ENCODE data around the gene DPP7.

The DPP7 gene

DNA sequence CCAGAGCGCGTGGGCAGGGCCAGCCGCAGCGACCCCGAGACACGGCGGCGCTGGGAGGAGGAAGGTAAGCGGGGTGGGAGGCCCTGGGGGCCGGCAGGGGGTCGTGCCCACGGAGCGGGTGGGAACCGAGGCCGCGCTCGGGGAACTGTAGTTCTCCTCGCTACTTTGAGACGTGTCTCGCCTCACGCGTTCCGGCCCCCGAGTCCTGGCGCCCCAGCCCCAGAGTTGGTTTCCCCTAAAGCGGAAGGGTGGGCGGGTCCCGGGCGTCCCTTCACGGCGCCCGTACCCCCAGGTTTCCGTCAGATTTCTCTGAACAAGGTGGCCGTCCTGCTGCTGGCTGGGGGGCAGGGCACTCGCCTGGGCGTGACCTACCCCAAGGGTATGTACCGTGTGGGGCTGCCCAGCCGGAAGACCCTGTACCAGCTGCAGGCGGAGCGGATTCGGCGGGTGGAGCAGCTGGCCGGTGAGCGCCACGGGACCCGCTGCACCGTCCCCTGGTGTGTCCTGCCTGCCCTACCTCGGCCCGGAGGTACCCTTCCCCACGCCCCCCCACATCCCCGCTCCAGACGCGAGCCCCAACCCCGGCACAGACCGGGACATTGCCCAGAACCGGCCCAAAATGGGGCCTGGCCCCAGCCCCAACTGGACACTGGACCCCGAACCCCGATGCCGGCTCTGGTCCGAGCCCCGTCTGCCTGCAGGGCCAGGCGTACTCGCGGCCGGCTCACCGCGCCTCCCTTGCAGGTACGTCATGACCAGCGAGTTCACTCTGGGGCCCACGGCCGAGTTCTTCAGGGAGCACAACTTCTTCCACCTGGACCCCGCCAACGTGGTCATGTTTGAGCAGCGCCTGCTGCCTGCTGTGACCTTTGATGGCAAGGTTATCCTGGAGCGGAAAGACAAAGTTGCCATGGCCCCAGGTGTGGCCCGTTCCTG is 36.5 kb downstream of the DPP7 start:
- H3K4me3 ChIP-seq (ENCODE audit: low read length) = peak overlapping the region; percentile 68
- DNase-seq (ENCODE audit: low read depth) = no peak
- TF ChIP-seq, protein P1, sequence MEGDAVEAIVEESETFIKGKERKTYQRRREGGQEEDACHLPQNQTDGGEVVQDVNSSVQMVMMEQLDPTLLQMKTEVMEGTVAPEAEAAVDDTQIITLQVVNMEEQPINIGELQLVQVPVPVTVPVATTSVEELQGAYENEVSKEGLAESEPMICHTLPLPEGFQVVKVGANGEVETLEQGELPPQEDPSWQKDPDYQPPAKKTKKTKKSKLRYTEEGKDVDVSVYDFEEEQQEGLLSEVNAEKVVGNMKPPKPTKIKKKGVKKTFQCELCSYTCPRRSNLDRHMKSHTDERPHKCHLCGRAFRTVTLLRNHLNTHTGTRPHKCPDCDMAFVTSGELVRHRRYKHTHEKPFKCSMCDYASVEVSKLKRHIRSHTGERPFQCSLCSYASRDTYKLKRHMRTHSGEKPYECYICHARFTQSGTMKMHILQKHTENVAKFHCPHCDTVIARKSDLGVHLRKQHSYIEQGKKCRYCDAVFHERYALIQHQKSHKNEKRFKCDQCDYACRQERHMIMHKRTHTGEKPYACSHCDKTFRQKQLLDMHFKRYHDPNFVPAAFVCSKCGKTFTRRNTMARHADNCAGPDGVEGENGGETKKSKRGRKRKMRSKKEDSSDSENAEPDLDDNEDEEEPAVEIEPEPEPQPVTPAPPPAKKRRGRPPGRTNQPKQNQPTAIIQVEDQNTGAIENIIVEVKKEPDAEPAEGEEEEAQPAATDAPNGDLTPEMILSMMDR (conservative IDR thresholded peaks at IDR 0.05; ENCODE audit: low read length) = no peak

DNA sequence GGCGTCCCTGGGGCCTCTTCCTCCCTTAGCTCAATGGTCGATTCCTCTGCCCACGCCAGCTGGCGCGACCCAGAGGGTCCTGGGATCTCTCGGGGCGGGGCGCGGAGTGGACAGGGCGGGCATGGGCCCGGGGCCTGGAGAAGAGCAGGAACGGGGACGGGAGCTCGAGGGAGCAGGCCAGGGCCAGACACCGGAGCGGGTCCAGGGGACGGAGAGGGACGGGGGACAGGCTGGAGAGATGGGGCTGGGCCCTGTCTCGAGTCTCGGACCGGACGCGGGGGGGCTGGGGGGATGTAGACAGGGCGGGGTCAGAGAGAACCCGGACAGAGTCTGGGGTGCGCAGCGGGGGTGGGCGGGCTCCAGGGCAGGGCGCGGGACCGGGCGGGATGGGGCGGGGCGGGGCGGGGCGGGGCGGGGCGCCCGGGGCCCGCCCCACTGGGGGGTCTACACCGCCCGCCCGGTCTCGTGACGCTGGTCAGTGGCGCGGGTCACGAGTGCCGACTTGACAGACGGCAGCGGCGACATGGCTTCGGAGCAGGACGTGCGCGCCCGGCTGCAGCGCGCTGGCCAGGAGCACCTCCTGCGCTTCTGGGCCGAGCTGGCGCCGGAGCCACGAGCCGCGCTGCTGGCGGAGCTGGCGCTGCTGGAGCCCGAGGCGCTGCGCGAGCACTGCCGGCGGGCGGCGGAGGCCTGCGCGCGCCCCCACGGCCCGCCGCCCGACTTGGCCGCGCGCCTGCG is 37.4 kb downstream of the DPP7 start, which contains the start of gene UAP1L1:
Gene UAP1L1, plus strand, starts transcription at position 508 of the 738 bp plus-strand sequence. Its CDS starts 16 bp downstream, at position 524.
- peak within 1 kb of the TSS; percentile 68 for H3K4me3 ChIP-seq (ENCODE audit: low read length)
- TF ChIP-seq, protein P1 (conservative IDR thresholded peaks at IDR 0.05; ENCODE audit: low read length) = no peak
- DNase-seq (ENCODE audit: low read depth) = peak; percentile 60

DNA sequence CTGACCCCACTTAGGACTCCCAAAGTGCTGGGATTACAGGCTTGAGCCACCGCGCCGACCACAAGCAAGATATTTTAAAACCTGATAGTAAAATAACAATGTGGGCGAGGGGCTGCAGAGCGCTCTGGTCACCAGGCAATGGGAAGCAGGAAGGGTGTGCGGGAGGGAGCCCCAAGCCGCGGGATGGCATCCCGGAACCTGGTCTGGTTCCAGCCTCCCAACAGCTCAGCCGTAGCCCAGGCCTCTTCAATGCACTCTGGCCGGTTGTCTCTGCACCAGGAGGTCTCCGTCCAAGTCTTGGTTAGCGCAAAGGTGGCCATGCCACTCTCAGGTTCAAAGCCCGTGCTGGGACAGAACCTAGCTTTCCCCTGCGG is 37.9 kb downstream of the DPP7 start:
- H3K4me3 ChIP-seq (ENCODE audit: low read length) = peak overlapping the region; percentile 52
- no peak for DNase-seq (ENCODE audit: low read depth)
- TF ChIP-seq, protein P1 (conservative IDR thresholded peaks at IDR 0.05; ENCODE audit: low read length) = no peak

DNA sequence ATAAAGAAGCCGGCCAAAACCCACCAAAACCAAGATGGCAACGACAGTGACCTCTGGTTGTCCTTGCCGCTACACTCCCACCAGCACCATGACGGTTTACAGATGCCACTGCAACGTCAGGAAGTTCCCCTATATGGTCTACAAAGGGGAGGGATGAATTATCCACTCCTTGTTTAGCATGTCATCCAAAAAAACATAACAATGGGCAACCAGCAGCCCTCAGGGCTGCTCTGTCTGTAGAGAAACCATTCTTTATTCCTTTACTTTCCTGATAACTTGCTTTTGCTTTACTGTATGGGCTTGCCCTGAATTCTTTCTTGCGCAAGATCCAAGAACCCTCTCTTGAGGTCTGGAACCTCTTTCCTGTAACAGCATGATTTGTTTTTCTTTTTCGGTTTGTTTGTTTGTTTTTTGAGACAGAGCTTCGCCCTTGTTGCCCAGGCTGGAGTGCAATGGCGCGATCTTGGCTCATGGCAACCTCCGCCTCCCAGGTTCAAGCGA is 39.2 kb downstream of the DPP7 start:
- DNase-seq (ENCODE audit: low read depth) = no peak
- TF ChIP-seq, protein P1 (conservative IDR thresholded peaks at IDR 0.05; ENCODE audit: low read length) = no peak
- no peak overlapping the region for H3K4me3 ChIP-seq (ENCODE audit: low read length)

DNA sequence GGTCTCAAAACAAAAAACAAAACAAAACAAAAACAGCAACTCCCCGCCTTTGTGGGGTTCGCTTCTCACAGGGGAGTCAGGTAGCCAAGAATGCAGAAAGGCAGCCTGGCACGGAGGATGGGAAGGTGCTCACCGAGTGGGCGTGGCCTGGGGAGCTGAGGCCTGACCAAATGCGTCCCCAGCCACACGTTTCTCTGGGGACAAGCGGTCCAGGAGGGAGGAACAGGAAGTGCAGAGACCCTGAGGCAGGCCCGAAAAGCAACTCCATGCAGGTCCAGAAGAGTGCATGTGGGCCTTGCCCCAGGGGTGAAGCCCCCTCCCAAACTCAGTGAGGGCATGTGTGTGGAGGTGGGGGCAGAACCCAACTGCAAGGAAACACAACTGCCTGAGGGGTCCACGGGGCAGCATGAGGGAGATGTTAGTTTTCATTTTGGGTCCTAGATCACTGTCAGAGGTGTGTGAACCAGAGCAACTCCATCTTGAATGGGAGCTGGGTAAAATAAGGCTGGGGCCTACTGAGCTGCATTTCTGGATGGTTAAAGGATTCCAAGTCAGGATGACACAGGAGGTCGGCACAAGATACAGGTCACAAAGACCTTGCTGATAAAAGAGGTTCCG is 39.8 kb downstream of the DPP7 start:
- TF ChIP-seq, protein P1 (conservative IDR thresholded peaks at IDR 0.05; ENCODE audit: low read length) = no peak
- no peak overlapping the region for H3K4me3 ChIP-seq (ENCODE audit: low read length)
- DNase-seq (ENCODE audit: low read depth) = no peak

DNA sequence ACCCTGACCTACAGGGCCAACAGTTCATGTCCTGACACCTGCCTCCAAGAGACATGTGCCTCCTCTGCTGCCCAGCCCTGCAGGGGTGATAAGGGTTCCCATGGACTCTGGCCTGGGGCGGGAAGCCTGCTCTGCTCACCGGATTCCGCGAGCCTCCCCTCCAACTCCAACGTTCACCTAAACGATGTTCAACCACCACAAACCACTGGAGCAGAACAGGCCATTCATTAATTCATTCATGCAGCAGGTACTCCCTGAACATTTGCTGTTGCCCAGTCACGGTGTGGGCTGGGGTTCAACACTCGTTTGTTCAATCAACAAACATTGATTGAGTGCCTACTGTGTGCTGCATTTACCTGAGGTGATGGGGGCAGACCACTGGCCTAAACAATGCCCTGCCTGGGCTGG is 40.5 kb downstream of the DPP7 start:
- no peak for DNase-seq (ENCODE audit: low read depth)
- H3K4me3 ChIP-seq (ENCODE audit: low read length) = no peak overlapping the region
- TF ChIP-seq, protein P1 (conservative IDR thresholded peaks at IDR 0.05; ENCODE audit: low read length) = no peak

All from AG10803 (cell line).